Activated naive CD8-positive, alpha-beta T cell treated with anti-CD3 and anti-CD28 coated beads for 36 hours (primary cell): ENCODE data around the gene SFXN4. TPM values are rescaled to one million over a fixed set of nuclear protein-coding genes. Genes with fewer than 3 reads are reported as not detected.
"Not testable (repeated sequence)": the region's sequence is repeated elsewhere in the genome, so short reads cannot be mapped to it uniquely, and the experiment has no call there.

Source experiments
- DNase-seq: peaks from one replicate; pipeline ENCODE4 v3.0.0; 2021
- H3K27ac Mint-ChIP-seq: one replicate; pipeline ENCODE4 v1.8.0; 2022; ENCODE audit warnings: mild to moderate bottlenecking, moderate library complexity, mixed read lengths
- H3K27me3 Mint-ChIP-seq: one replicate; pipeline ENCODE4 v1.8.0; 2022; ENCODE audit warnings: mild to moderate bottlenecking, mixed read lengths
- H3K36me3 Mint-ChIP-seq: one replicate; pipeline ENCODE4 v1.8.0; 2021; ENCODE audit warnings: mild to moderate bottlenecking, mixed read lengths
- H3K4me1 Mint-ChIP-seq: one replicate; pipeline ENCODE4 v1.8.0; 2021; ENCODE audit warnings: mixed read lengths
- H3K4me3 Mint-ChIP-seq: one replicate; pipeline ENCODE4 v1.8.0; 2022; ENCODE audit warnings: mild to moderate bottlenecking, moderate library complexity, mixed read lengths
- H3K9me3 Mint-ChIP-seq: one replicate; pipeline ENCODE4 v1.8.0; 2022; ENCODE audit warnings: mixed read lengths
- total RNA-seq, 2 experiments: library from RNA; stranded (reverse); gene quantifications; one replicate each; pipeline ENCODE4 v1.2.3, GENCODE V29; 2021

SFXN4 gene
- total RNA-seq, 2 experiments from 2014 or later: 63.4 to 63.8 TPM

DNA sequence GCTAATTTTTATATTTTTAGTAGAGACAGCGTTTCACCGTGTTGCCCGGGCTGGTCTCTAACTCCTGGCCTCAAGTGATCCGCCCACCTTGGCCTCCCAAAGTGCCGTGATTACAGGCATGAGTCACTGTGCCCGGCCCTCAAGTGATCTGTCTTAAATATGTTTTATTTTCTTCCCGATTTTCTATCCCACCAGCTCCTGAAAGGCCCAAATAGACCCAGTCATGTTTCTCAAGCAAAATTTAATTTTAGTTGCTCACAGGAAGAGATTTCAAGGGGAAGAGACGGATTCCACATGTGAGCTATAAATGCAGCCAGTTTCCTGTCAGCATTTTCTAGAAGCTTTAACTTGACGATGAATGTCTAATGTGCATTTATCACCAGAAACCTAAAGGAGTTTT, 49.6 kb downstream of the SFXN4 start:
- Mint-ChIP-seq H3K27me3 (no peaks in the 10 kb centered on the region), H3K9me3 (no peaks in the 10 kb centered on the region), H3K4me1 (peaks cover 5% of the 10 kb centered on the region), H3K27ac (no peak overlapping the region), H3K4me3 (no peak overlapping the region), H3K36me3 (peaks cover 7% of the 10 kb centered on the region)
- no peak for DNase-seq

DNA sequence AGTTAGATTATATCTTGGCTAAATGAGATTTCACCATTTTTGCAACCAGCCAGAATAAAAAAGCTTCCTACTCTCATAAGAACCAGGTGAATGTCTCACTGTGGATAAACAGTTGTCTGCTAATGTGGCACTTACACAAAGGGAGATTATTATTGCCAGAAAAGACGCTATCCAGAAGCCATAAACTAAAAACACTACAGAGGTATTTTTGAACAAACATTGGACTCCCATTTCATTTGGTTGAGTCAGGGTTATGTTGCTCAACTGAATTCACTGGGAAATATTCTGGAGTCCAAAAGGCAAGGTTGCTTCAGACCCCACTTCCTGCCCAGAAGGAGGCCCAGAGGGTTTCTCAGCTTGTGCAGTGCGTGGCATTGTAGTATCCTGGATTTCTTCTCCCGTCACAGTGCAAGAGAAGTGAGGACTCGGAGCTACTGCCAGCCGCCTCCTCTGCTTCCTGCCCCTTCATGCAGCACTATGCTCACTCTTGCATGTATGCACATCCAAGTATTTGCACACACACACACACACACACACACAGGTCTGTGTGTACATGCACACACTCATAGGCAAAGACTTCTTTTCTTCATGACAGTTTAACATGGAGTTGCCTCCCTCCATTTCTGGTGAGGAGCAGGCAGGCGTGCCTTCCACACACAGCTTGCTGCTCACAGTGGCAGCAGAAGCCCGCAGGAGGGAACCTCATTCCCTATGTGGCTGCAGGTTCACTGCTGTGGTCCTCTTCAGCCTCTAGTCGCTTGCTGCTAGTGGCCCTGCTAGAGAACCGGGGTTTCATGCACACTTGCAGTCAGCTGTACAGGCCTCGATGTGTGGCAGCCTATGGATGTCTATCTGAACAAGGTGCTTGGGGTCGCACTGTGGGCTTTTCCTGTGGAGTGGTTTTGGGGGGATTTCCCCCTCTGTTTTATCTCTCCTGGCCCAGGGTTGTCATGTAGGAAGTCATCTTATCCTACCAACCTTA, 51.5 kb downstream of the SFXN4 start:
- H3K4me1 Mint-ChIP-seq: no peaks in the 10 kb centered on the region
- H3K36me3 Mint-ChIP-seq: peaks cover 4% of the 10 kb centered on the region

GRCh38 chr10:119112056-119112455, 53.5 kb downstream of the SFXN4 start:
- Mint-ChIP-seq H3K27ac (no peak overlapping the region), H3K4me1 (no peaks in the 10 kb centered on the region), H3K9me3 (no peaks in the 10 kb centered on the region), H3K4me3 (no peak overlapping the region), H3K27me3 (no peaks in the 10 kb centered on the region), H3K36me3 (peaks cover 3% of the 10 kb centered on the region)
- no peak for DNase-seq

More for the DNA sequence above, 51.5 kb downstream of the SFXN4 start:
- DNase-seq: no peak
- Mint-ChIP-seq H3K27ac (no peak overlapping the region), H3K4me3 (no peak overlapping the region), H3K27me3 (no peaks in the 10 kb centered on the region), H3K9me3 (no peaks in the 10 kb centered on the region)

DNA sequence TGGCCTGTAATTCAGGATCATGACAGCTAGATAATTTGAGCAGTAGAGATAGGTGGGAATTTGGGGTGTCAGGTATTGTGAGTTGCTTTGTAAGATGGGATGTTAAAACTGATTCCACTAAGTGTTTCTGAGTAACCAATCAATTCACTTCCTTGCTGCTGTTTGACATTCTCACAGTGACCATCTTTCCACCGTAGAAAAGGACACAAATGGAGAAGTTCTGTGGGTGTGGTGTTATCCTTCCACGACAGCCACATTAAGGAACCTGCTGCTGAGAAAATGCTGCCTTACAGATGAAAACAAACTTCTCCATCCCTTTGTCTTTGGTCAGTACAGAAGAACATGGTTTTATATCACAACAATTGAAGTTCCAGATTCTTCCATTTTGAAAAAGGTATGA, 57.7 kb downstream of the SFXN4 start:
- H3K27ac Mint-ChIP-seq, H3K36me3 Mint-ChIP-seq, H3K9me3 Mint-ChIP-seq, DNase-seq, H3K4me1 Mint-ChIP-seq, H3K27me3 Mint-ChIP-seq, H3K4me3 Mint-ChIP-seq: not testable (repeated sequence)

- not testable (repeated sequence) for H3K36me3 Mint-ChIP-seq
These were observed 58.4 kb downstream of the SFXN4 start for GRCh38 chr10:119107106-119107505.

GRCh38 chr10:119105899-119106298, 59.6 kb downstream of the SFXN4 start:
- not testable (repeated sequence) for H3K4me3 Mint-ChIP-seq, DNase-seq, H3K27ac Mint-ChIP-seq, H3K27me3 Mint-ChIP-seq, H3K4me1 Mint-ChIP-seq, H3K9me3 Mint-ChIP-seq, H3K36me3 Mint-ChIP-seq

More at GRCh38 chr10:119107106-119107505, 58.4 kb downstream of the SFXN4 start:
- not testable (repeated sequence) for H3K4me3 Mint-ChIP-seq, H3K27me3 Mint-ChIP-seq, H3K27ac Mint-ChIP-seq, H3K9me3 Mint-ChIP-seq, H3K4me1 Mint-ChIP-seq, DNase-seq

DNA sequence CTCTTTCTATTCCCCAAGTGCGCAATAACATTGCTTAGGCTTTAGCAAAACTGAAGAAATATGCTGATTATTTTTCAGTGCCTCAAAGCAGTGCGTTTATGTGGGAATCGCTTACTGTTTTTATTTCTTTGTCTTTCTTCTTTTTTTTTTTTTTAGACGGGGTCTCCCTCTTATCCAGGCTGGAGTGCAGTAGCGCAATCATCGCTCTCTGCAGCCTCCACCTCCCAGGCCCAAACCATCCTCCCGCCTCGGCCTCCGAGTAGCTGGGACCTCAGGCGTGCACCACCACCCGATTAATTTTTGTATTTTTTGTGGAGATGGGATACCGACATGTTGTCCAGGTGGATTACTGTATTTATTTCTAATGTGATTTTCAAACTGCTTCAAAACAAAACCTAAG, 60.4 kb downstream of the SFXN4 start:
- DNase-seq: no peak
- Mint-ChIP-seq H3K27ac (no peak overlapping the region), H3K27me3 (no peaks in the 10 kb centered on the region), H3K4me1 (peaks cover 7% of the 10 kb centered on the region), H3K36me3 (peaks cover 3% of the 10 kb centered on the region), H3K4me3 (peak overlapping the region; percentile 74), H3K9me3 (no peaks in the 10 kb centered on the region)

GRCh38 chr10:119104654-119105015, 60.9 kb downstream of the SFXN4 start:
- H3K27ac Mint-ChIP-seq: peak overlapping the region; percentile 29
- H3K27me3 Mint-ChIP-seq: no peaks in the 10 kb centered on the region
- H3K36me3 Mint-ChIP-seq: peaks cover 3% of the 10 kb centered on the region
- no peaks in the 10 kb centered on the region for H3K9me3 Mint-ChIP-seq
- peaks cover 7% of the 10 kb centered on the region for H3K4me1 Mint-ChIP-seq
- peak overlapping the region; percentile 74 for H3K4me3 Mint-ChIP-seq
- no peak for DNase-seq

- DNase-seq: peak; percentile 74
- H3K4me3 Mint-ChIP-seq: peak within 1 kb of the TSS; percentile 74
- no peaks in the 10 kb centered on the region for H3K9me3 Mint-ChIP-seq
- H3K27ac Mint-ChIP-seq: peak within 1 kb of the TSS; percentile 29
- peaks cover 7% of the 10 kb centered on the region for H3K4me1 Mint-ChIP-seq
- H3K27me3 Mint-ChIP-seq: no peaks in the 10 kb centered on the region
- peaks cover 3% of the 10 kb centered on the region for H3K36me3 Mint-ChIP-seq
These were observed 61.4 kb downstream of the SFXN4 start, which contains the start of gene DENND10 for GRCh38 chr10:119103903-119104653. DENND10 (plus strand) TSS chr10:119104113; CDS start chr10:119104143, 30 bp downstream.

- Mint-ChIP-seq H3K36me3 (peaks cover 2% of the 10 kb centered on the region), H3K4me1 (peaks cover 7% of the 10 kb centered on the region), H3K27me3 (no peaks in the 10 kb centered on the region), H3K27ac (no peak overlapping the region), H3K9me3 (no peaks in the 10 kb centered on the region), H3K4me3 (peak overlapping the region; percentile 64)
- no peak for DNase-seq
These were observed 62.1 kb downstream of the SFXN4 start for GRCh38 chr10:119103241-119103902.

- no peaks in the 10 kb centered on the region for H3K36me3 Mint-ChIP-seq
- no peak for DNase-seq
- no peaks in the 10 kb centered on the region for H3K9me3 Mint-ChIP-seq
- H3K27me3 Mint-ChIP-seq: no peaks in the 10 kb centered on the region
- H3K27ac Mint-ChIP-seq: no peak overlapping the region
- H3K4me1 Mint-ChIP-seq: peaks cover 7% of the 10 kb centered on the region
- H3K4me3 Mint-ChIP-seq: no peak overlapping the region
These were observed 64.0 kb downstream of the SFXN4 start for GRCh38 chr10:119101366-119102098.

DNA sequence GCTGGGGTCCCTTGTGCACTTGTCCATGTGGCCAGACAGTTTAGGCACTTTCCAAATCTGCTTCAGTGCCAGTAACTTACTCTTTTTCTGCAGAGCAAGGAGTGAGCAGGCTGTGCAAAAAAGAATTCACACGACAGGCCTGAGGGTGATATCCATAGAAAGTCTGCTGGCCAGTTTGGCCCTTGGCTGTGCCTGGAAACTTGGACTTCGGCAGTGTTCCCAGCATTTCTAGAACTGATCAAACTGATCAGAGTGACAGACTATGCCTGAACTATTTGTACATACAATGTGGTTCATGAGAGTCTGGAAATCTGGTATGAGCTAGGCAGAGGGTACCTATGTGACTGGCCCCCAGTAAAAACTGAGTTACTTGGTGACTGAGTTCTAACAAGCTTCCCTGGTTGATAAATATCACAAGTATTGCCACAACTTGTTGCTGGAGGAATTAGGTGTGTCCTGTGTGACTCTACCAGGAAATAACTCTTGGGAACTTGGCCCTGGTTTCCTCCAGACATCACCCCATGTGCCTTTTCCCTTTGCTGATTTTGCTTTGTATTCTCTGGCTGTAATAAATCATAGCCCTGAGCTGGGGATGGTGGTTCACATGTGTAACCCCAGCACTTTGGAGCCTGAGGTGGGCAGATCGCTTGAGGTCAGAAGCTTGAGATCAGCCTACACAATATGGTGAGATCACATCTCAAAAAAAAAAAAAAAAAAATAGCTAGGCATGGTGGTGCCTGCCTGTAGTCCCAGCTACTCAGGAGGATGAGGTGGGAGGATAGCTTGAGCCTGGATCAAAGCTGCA, 64.9 kb downstream of the SFXN4 start:
- no peaks in the 10 kb centered on the region for H3K27me3 Mint-ChIP-seq
- no peak for DNase-seq
- no peak overlapping the region for H3K4me3 Mint-ChIP-seq
- peaks cover 7% of the 10 kb centered on the region for H3K4me1 Mint-ChIP-seq
- H3K9me3 Mint-ChIP-seq: no peaks in the 10 kb centered on the region
- H3K36me3 Mint-ChIP-seq: no peaks in the 10 kb centered on the region
- H3K27ac Mint-ChIP-seq: no peak overlapping the region

- no peak overlapping the region for H3K27ac Mint-ChIP-seq
- DNase-seq: no peak
- H3K27me3 Mint-ChIP-seq: no peaks in the 10 kb centered on the region
- H3K9me3 Mint-ChIP-seq: no peaks in the 10 kb centered on the region
- no peaks in the 10 kb centered on the region for H3K36me3 Mint-ChIP-seq
- peaks cover 2% of the 10 kb centered on the region for H3K4me1 Mint-ChIP-seq
- H3K4me3 Mint-ChIP-seq: no peak overlapping the region
These were observed 66.9 kb downstream of the SFXN4 start for GRCh38 chr10:119098576-119098975.
